Measurements from ENCODE around the gene TRAF2. TPM values are rescaled to one million over a fixed set of nuclear protein-coding genes. Genes with fewer than 3 reads are reported as not detected.

Gene TRAF2
- total RNA-seq, 4 donors from 2014 or later: 2.9 to 7.7 (median 6.1) TPM

- no peak for TF ChIP-seq CTCF (IDR thresholded peaks at IDR 0.05; ENCODE audit: low read depth)
Measured at GRCh38 chr9:136923881-136924280, 37.6 kb downstream of the TRAF2 start.

DNA sequence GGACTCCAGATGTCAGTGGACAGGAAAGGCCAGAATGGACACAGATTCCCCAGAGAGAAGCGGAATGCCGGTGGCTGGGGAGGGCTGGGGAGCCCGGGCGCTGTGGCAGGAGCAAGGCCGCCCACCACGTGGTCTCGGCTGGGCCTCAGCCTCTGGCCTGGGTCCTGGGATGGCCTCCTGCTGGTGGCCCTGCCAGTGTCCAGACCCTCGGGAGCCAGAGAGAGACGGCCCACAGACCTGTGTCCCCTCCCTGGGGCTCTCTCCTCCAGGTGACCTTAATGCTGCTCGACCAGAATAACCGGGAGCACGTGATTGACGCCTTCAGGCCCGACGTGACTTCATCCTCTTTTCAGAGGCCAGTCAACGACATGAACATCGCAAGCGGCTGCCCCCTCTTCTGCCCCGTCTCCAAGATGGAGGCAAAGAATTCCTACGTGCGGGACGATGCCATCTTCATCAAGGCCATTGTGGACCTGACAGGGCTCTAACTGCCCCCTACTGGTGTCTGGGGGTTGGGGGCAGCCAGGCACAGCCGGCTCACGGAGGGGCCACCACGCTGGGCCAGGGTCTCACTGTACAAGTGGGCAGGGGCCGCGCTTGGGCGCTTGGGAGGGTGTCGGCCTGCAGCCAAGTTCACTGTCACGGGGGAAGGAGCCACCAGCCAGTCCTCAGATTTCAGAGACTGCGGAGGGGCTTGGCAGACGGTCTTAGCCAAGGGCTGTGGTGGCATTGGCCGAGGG is 39.3 kb downstream of the TRAF2 start:
- TF ChIP-seq CTCF (IDR thresholded peaks at IDR 0.05; ENCODE audit: low read depth): no peak

- no peak for TF ChIP-seq CTCF (IDR thresholded peaks at IDR 0.05; ENCODE audit: low read depth)
Measured at GRCh38 chr9:136926154-136926704, 39.9 kb downstream of the TRAF2 start.

- TF ChIP-seq CTCF (IDR thresholded peaks at IDR 0.05; ENCODE audit: low read depth): no peak
Measured at GRCh38 chr9:136926749-136927148, 40.4 kb downstream of the TRAF2 start.

GRCh38 chr9:136927343-136928271 is 41.3 kb downstream of the TRAF2 start:
- TF ChIP-seq CTCF (IDR thresholded peaks at IDR 0.05; ENCODE audit: low read depth): no peak

DNA sequence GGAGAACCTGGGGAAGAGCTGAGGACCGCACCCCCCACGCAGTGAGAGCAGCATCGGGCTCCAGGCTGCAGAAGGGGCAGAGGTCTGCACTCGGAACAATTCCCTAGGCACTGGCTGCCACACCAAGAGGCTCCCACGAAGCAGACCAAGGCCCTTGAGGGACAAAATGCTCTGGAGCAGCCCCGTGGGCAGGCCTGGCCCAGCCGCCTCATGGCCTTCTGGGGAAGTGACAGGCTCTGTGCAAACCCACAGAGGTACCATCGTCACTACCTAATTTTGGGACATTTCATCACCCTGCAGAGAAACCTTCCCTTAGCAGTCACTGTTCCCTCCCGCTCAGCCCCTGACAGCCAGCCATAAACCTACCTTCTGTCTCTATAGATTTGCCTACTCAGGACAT is 42.3 kb downstream of the TRAF2 start:
- no peak for TF ChIP-seq CTCF (IDR thresholded peaks at IDR 0.05; ENCODE audit: low read depth)

- no peak for TF ChIP-seq CTCF (IDR thresholded peaks at IDR 0.05; ENCODE audit: low read depth)
Measured at GRCh38 chr9:136930014-136930413, 43.7 kb downstream of the TRAF2 start.
